HEK293T (cell line): ENCODE data around the gene PACRG.

ENCODE experiments used
- CTCF ChIA-PET: fragments of 350-600 bp; formaldehyde crosslinking; extraction: SDS; loops from one replicate; lab custom pipeline; 2021; ENCODE audit warnings: antibody characterized with exemption, inconsistent platforms; lab: Yijun Ruan, JAX
- POLR2A ChIA-PET: fragments of 350-600 bp; formaldehyde crosslinking; extraction: SDS; loops from one replicate; lab custom pipeline; 2020; ENCODE audit warnings: antibody characterized with exemption, inconsistent platforms; lab: Yijun Ruan, JAX
- DNase-seq: peaks from one replicate; pipeline ENCODE4 v3.0.0; 2012; ENCODE audit warnings: mixed read lengths; ENCODE audit errors: extremely low spot score
- ARNT ChIP-seq: fragments of 450-650 bp; IDR thresholded peaks from 2 replicates; pipeline ENCODE4 v1.6.1; 2017; ENCODE audit warnings: mild to moderate bottlenecking
- BHLHE40 ChIP-seq: fragments of 450-650 bp; IDR thresholded peaks from 2 replicates; pipeline ENCODE4 v1.6.1; 2016; ENCODE audit warnings: mild to moderate bottlenecking, moderate library complexity, borderline replicate concordance
- CTBP1 ChIP-seq: fragments of 450-650 bp; IDR thresholded peaks from 2 replicates; pipeline ENCODE4 v1.6.1; 2016; ENCODE audit warnings: borderline replicate concordance
- ELF4 ChIP-seq: fragments of 450-650 bp; IDR thresholded peaks from 2 replicates; pipeline ENCODE4 v1.6.1; 2017; ENCODE audit warnings: antibody characterized with exemption
- FOXA1 ChIP-seq: fragments of 450-650 bp; IDR thresholded peaks from 2 replicates; pipeline ENCODE4 v1.6.1; 2016; ENCODE audit warnings: mild to moderate bottlenecking
- FOXK2 ChIP-seq: fragments of 450-650 bp; IDR thresholded peaks from 2 replicates; pipeline ENCODE4 v1.6.1; 2016; ENCODE audit warnings: mild to moderate bottlenecking
- FOXM1 ChIP-seq: fragments of 450-650 bp; IDR thresholded peaks from 2 replicates; pipeline ENCODE4 v1.6.1; 2017; ENCODE audit warnings: mild to moderate bottlenecking, borderline replicate concordance
- HDGF ChIP-seq: fragments of 450-650 bp; IDR thresholded peaks from 2 replicates; pipeline ENCODE4 v1.6.1; 2017; ENCODE audit warnings: antibody characterized with exemption, borderline replicate concordance
- L3MBTL2 ChIP-seq: fragments of 450-650 bp; conservative IDR thresholded peaks from 2 replicates; pipeline ENCODE4 v1.6.1; 2016; ENCODE audit warnings: mild to moderate bottlenecking
- LEF1 ChIP-seq: fragments of 450-650 bp; IDR thresholded peaks from 2 replicates; pipeline ENCODE4 v1.6.1; 2017; ENCODE audit warnings: mild to moderate bottlenecking, borderline replicate concordance
- NFRKB ChIP-seq: fragments of 450-650 bp; IDR thresholded peaks from 2 replicates; pipeline ENCODE4 v1.6.1; 2016; ENCODE audit warnings: mild to moderate bottlenecking, moderate library complexity
- PKNOX1 ChIP-seq: fragments of 450-650 bp; IDR thresholded peaks from 2 replicates; pipeline ENCODE4 v1.6.1; 2016
- SP1 ChIP-seq: fragments of 450-650 bp; IDR thresholded peaks from 2 replicates; pipeline ENCODE4 v1.6.1; 2017
- SUZ12 ChIP-seq: fragments of 450-650 bp; IDR thresholded peaks from 2 replicates; pipeline ENCODE4 v1.6.1; 2016; ENCODE audit warnings: mild to moderate bottlenecking
- TARDBP ChIP-seq: fragments of 450-650 bp; IDR thresholded peaks from 2 replicates; pipeline ENCODE4 v1.6.1; 2016
- ZNF384 ChIP-seq: fragments of 450-650 bp; IDR thresholded peaks from 2 replicates; pipeline ENCODE4 v1.6.1; 2016

PACRG gene

GRCh38 chr6:162773996-162774395, 46.2 kb downstream of the PACRG start:
- DNase-seq: no peak
- ChIA-PET POLR2A (no interaction called here), CTCF (no interaction called here)
- TF ChIP-seq ARNT: no peak

- no peak for TF ChIP-seq ELF4
- TF ChIP-seq TARDBP: no peak
- no peak for TF ChIP-seq BHLHE40
- no peak for TF ChIP-seq SUZ12
- no peak for TF ChIP-seq NFRKB
- DNase-seq: no peak
- POLR2A ChIA-PET: no interaction called here
- CTCF ChIA-PET: no interaction called here
Measured at GRCh38 chr6:162777091-162777490, 49.3 kb downstream of the PACRG start.

GRCh38 chr6:162778603-162779002, 50.8 kb downstream of the PACRG start:
- TF ChIP-seq FOXA1 (no peak), SP1 (no peak), FOXK2 (no peak), LEF1 (no peak), ZNF384 (no peak), L3MBTL2 (no peak), SUZ12 (no peak), PKNOX1 (no peak), FOXM1 (no peak), HDGF (no peak), TARDBP (no peak), ELF4 (no peak), ARNT (no peak), CTBP1 (no peak), NFRKB (no peak)
- CTCF ChIA-PET: no interaction called here
- POLR2A ChIA-PET: no interaction called here
- no peak for DNase-seq

GRCh38 chr6:162785632-162786242, 58.0 kb downstream of the PACRG start:
- ChIA-PET CTCF (no interaction called here), POLR2A (no interaction called here)

GRCh38 chr6:162798546-162799266, 70.9 kb downstream of the PACRG start:
- TF ChIP-seq TARDBP (no peak), ELF4 (no peak), BHLHE40 (no peak), SP1 (no peak), CTBP1 (no peak), LEF1 (no peak), ZNF384 (no peak), ARNT (no peak), L3MBTL2 (no peak)
- no peak for DNase-seq
- POLR2A ChIA-PET: no interaction called here
- CTCF ChIA-PET: no interaction called here

More at GRCh38 chr6:162785632-162786242, 58.0 kb downstream of the PACRG start:
- TF ChIP-seq BHLHE40 (no peak), SP1 (no peak), NFRKB (no peak), CTBP1 (no peak), PKNOX1 (no peak), L3MBTL2 (no peak), SUZ12 (no peak), ARNT (no peak), FOXM1 (no peak), FOXA1 (no peak), ZNF384 (no peak), LEF1 (no peak), ELF4 (no peak), TARDBP (no peak)
- no peak for DNase-seq

GRCh38 chr6:162814426-162814973, 86.7 kb downstream of the PACRG start:
- POLR2A ChIA-PET: no interaction called here
- no peak for TF ChIP-seq FOXA1
- TF ChIP-seq FOXM1: no peak
- TF ChIP-seq FOXK2: no peak
- no peak for TF ChIP-seq LEF1
- TF ChIP-seq SP1: no peak
- no peak for TF ChIP-seq HDGF
- TF ChIP-seq ELF4: no peak
- CTCF ChIA-PET: no interaction called here
- DNase-seq: no peak

- no peak for TF ChIP-seq SP1
- TF ChIP-seq ZNF384: no peak
- no peak for TF ChIP-seq BHLHE40
- TF ChIP-seq HDGF: no peak
- no peak for TF ChIP-seq CTBP1
- no peak for TF ChIP-seq FOXK2
- TF ChIP-seq FOXA1: no peak
- TF ChIP-seq NFRKB: no peak
- no peak for TF ChIP-seq L3MBTL2
- TF ChIP-seq TARDBP: no peak
- TF ChIP-seq ARNT: no peak
- no peak for TF ChIP-seq FOXM1
- no peak for TF ChIP-seq PKNOX1
- no peak for TF ChIP-seq SUZ12
- TF ChIP-seq ELF4: no peak
- ChIA-PET POLR2A (no interaction called here), CTCF (no interaction called here)
- DNase-seq: no peak
Measured at GRCh38 chr6:162817196-162817595, 89.4 kb downstream of the PACRG start.
